GM21528 (cell line): ENCODE results near the gene POLR2H.

ENCODE experiments used
- ATAC-seq: cut with Tn5 transposase; IDR thresholded peaks from one replicate; pipeline ENCODE4 v1.9.1; 2021; ENCODE audit warnings: mild to moderate bottlenecking, moderate library complexity; ENCODE audit not compliant: unreplicated experiment, low FRiP score

The POLR2H gene

GRCh38 chr3:184368116-184368515 lies 6.6 kb downstream of the POLR2H start:
- ATAC-seq = no peak

- ATAC-seq = no peak
These were observed 7.2 kb downstream of the POLR2H start for GRCh38 chr3:184368586-184369183.

DNA sequence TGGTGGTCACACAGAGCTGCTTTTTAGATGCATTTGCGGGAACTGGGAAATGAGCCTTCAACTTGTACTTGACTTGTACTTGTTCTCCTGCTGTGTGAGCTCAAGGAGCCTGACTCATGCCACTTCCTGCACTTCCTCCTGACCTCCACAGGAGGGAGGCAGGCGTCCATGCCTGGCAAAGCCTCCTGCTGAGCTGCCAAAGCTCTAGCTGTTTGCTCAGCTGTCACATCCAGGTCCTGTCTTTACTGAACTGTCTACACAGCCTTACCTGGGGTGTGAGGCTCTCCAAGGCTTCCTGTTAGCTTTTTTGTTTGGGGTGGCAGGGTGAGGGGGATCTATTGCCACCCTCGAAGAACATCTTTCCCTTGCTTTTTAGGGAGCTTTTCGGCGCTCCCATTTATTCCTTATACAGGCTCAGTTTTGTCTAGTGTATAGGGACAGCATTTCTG lies 10.1 kb downstream of the POLR2H start:
- ATAC-seq = no peak

- no peak for ATAC-seq
These were observed 10.8 kb downstream of the POLR2H start for GRCh38 chr3:184372296-184372821.

GRCh38 chr3:184372911-184373310 lies 11.4 kb downstream of the POLR2H start:
- ATAC-seq = no peak

GRCh38 chr3:184373422-184373821 lies 11.9 kb downstream of the POLR2H start:
- no peak for ATAC-seq

- ATAC-seq = no peak
These were observed 14.4 kb downstream of the POLR2H start for GRCh38 chr3:184375747-184376461.

- no peak for ATAC-seq
These were observed 15.9 kb downstream of the POLR2H start for GRCh38 chr3:184377374-184377773.

- ATAC-seq = no peak
These were observed 16.5 kb downstream of the POLR2H start, which contains the start of gene THPO for GRCh38 chr3:184377882-184378445. Gene THPO (minus strand): TSS chr3:184378207. CDS start chr3:184376259, 1,948 bp downstream.

- no peak for ATAC-seq
These were observed 17.3 kb downstream of the POLR2H start for GRCh38 chr3:184378651-184379357.

DNA sequence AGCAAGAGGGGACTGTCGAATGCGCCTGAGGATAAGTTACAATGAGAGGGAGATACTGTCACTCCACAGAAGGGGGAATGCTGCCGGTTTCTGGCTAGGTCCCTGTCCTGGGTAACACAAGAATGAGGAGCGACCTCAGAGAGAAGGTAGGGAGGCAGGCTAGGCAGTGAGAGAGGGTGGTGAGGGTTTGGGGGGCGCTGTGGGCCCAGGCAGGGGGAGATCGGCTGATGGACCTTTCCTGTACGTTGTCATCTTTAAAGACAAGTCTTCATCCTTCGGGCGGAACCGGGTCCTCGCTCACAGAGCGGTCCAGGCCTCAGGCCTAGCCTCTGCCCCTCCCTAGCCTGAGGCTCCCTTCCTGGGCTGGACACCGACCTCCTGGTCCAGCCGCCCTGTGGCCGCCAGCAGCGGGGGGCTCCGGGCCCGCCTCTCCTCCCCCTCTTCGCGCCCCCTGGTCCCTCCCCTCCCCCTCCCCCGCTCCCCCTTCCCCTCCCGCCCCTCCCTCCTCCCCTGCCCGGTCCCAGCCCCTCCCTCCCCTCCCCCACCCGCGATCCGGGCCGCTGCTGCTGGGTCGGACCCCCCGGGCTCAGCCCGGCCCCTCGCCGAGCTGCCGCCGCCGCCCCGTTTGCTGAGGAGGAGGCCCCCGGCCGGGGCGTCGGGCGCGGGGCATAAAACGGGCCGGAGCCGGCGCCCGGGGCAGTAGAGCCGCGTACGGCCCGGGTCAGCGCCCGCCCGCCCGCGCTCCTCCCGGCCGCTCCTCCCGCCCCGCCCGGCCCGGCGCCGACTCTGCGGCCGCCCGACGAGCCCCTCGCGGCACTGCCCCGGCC lies 18.1 kb downstream of the POLR2H start, which contains the start of gene CHRD:
Gene CHRD (plus strand): TSS at position 697 of the 827 bp plus-strand sequence. CDS start 265 bp downstream, outside the sequence.
- no peak for ATAC-seq

- no peak for ATAC-seq
These were observed 18.7 kb downstream of the POLR2H start for GRCh38 chr3:184380185-184380626.

GRCh38 chr3:184380627-184381260 lies 19.2 kb downstream of the POLR2H start:
- ATAC-seq = no peak

DNA sequence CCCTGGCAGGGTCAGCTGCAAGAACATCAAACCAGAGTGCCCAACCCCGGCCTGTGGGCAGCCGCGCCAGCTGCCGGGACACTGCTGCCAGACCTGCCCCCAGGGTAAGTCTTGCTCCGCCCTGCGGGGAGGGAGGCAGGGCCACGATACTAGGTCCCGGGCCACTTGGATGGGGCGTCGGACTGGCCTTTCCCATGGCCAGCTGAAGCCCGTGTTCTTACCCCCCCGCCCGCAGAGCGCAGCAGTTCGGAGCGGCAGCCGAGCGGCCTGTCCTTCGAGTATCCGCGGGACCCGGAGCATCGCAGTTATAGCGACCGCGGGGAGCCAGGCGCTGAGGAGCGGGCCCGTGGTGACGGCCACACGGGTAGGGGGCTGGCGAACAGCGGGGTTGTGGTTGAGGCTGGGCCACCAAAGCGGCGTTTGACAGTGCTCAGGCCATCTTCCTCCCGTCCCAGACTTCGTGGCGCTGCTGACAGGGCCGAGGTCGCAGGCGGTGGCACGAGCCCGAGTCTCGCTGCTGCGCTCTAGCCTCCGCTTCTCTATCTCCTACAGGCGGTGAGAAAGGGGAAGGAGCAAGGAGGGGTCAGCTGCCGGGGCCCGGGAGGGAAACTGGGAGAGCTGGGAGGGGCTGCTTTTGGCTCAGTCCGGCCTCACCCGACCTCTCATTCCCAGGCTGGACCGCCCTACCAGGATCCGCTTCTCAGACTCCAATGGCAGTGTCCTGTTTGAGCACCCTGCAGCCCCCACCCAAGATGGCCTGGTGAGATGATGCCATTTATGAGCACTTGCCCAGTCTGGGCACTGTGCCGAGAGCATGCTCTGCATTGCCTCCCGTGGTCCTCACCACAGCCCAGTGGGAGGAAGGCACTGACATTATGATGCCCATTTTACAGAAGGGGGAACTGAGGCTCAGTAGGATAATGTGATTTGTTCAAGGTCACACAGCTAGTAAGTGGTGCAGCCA lies 20.0 kb downstream of the POLR2H start:
- no peak for ATAC-seq

- ATAC-seq = no peak
These were observed 21.0 kb downstream of the POLR2H start for GRCh38 chr3:184382326-184383032.

- ATAC-seq = no peak
These were observed 21.7 kb downstream of the POLR2H start for GRCh38 chr3:184383033-184383740.

- ATAC-seq = no peak
These were observed 22.8 kb downstream of the POLR2H start for GRCh38 chr3:184384342-184384741.
